GM18519 (cell line): ENCODE data around the gene RBPJ.
"Not testable (repeated sequence)": the region's sequence is repeated elsewhere in the genome, so short reads cannot be mapped to it uniquely, and the experiment has no call there.

Source experiments
- ATAC-seq: cut with Tn5 transposase; IDR thresholded peaks from one replicate; pipeline ENCODE4 v1.9.1; 2021; ENCODE audit warnings: mild to moderate bottlenecking, moderate library complexity; ENCODE audit not compliant: unreplicated experiment, low FRiP score

Gene RBPJ

DNA sequence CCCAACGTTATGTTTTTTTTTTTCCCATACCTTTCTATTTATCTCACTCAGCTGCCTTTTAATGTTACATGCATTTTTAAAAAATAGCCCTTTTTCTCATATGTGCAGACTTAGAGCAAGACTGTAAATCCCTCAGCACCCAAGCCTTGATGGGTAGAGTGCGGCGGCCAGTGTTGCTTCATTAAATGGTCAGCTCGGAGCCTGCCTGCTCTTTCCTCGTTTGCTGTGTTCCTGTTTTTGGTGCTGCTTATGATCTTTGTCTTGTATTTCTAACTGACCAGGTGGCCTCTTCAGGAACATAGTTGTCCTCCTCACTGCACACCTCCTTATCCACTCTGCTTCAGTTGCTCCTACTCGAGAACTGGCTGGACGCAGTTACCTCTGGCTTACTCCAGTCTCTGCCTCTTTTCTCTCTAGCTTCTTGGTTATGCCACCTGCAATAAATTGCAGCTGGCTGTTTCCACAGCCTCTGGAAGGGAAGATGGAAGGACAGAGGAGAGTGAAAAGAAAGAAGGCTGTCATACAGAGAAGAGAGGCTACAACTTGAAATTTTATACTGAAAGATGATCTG is 10.7 kb downstream of the RBPJ start:
- no peak for ATAC-seq

- ATAC-seq = no peak
These were observed 13.6 kb downstream of the RBPJ start for GRCh38 chr4:26334366-26334765.

GRCh38 chr4:26337612-26338011 is 16.8 kb downstream of the RBPJ start:
- ATAC-seq = no peak

DNA sequence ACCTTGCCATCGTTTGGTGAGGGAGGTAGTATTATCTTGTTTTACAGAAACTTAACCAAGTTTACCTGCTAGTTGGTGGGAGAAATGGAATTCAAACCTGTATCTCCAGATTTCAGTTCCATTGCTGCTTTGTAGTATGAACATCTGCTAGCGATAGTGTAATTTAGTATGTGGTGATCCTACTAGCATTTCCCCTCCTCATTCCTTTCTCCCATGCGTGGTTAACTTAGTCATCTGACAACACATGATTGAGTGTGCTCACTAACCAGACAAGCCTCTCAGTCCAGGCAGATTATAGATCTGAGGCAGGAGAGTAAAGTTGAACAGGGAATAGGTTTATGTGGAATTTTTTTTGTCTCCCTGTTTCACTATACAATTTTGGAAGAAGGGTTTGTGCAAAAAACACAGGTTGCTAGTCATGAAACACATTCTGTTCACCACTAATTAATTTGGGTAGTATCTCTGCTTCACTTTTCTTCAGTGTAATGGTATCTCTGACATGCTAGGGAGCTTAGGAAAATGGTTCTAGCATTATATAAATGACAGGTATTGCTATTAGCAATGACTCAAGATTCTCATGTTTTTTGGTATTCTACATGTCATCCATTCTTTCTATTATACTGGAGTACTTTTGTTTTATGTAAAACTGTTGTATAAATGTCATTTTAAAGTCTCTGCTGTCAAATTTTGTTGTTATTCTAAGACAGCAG is 21.7 kb downstream of the RBPJ start:
- ATAC-seq = no peak

DNA sequence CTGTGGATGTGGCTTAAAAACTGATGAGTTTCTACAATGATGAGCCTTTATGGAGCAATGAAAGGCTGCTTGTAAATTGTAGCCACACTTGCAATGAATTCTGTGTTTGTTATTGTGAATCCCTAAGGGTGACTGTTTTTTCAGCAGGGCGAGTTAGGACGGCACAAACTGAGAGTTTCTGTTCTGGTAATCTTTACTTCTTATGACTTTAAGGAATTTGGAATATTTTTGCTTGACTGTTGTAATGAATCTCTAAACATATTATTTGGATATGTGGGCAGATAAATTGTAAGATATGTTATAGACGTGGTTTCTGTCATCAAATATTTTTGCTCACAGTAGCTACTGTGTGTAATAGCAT is 22.2 kb downstream of the RBPJ start:
- no peak for ATAC-seq

GRCh38 chr4:26344901-26345564 is 24.2 kb downstream of the RBPJ start:
- ATAC-seq = no peak

DNA sequence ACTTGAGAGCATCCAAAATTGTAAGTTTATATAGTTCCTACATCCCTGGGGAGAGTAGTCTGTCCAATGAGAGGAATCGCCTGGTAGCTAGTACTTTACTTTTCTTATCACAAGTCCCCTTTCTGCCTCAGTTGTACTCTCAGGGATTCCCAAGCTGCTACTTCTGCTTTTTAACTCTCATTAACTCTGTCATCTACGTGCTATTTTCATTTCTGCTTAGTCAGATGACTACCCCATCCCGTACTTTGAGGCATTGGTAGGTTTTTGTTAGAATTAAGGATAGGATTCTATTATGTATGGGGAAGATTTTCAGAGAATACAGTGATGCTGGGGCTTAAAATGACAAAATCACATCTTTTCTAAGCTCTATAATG is 24.7 kb downstream of the RBPJ start:
- no peak for ATAC-seq

DNA sequence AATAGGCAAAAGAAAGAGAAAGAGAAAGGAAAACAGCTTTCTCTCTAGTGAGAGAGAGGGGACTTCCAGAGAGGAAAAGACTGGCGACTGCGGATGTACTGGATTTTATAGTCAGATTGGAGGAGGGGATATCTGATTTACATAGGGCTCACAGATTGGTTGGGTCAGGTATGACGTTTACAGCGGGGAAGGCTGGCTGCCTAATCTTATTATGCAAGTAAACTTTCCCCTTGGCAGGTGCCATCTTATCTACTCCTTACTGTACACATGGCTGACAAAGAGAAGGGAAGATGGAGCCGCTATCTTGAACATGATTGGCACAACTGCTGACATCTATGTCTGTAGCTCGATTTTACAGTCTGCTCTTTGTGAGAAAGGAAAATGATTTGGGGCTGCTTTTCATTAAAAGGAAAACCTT is 25.4 kb downstream of the RBPJ start:
- no peak for ATAC-seq

DNA sequence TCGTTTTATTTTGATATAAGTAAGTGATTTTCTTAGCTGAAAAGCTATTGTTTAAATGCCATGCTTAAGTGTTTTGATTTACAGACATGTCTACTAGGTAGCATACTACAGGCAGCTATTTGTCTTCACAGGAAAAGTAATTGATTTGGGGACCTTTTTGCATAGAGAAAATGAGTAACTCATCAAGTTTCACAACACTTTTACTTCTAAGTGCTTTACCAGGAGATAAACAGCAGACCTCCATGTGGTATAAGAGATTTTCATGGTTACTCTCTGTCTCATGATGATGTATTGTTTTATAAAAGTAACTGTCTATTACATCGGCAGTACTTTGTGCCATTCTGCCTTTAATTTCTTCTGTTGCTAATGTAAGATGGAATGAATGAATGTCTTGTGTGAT is 28.7 kb downstream of the RBPJ start:
- ATAC-seq = no peak

- ATAC-seq = no peak
These were observed 30.9 kb downstream of the RBPJ start for GRCh38 chr4:26351685-26352084.

DNA sequence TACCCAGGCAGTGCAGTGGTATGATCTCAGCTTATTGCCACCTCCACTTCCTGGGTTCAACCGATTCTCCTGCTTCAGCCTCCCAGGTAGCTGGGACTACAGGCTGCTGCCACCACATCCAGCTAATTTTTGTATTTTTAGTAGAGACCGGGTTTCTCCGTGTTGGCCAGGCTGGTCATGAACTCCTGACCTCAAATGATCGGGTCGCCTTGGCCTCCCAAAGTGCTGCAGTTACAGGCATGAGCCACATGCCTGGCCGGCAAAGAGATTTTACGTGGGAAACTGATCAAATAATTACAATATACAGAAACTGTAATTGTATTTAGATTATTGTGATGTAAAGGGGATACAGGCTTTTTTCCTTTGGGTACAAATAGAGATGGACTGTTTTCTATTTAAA is 33.7 kb downstream of the RBPJ start:
- ATAC-seq = no peak

DNA sequence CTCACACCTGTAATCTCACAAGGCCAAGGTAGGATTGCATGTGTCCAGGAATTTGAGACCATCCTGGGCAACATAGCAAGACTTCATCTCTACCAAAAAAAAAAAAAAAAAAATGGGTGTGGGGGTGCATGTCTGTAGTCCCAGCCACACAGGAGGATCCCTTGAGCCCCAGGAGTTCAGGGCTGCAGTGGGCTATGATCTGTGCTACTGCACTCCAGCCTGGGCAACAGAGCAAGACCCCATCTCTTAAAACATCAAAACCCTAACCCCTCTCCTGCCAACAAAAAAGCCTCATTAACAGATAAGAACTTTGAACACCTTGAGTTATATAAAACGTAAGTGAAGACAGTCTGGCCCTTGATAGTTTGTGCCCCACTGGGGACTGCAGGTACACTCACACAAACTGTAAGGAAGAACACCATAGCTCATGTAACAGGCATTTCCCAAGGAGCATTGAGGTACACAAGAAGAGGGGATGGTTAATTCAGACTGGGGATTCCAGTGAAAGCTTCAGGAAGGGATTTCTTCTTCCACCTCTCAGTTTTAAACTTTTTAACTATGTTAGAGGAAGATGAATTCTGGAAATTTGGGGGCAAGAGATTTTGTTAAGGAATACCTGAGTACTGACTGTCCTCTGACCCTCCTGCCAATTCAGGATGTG is 34.7 kb downstream of the RBPJ start:
- no peak for ATAC-seq

GRCh38 chr4:26356081-26356501 is 35.3 kb downstream of the RBPJ start:
- peak; percentile 65 for ATAC-seq

DNA sequence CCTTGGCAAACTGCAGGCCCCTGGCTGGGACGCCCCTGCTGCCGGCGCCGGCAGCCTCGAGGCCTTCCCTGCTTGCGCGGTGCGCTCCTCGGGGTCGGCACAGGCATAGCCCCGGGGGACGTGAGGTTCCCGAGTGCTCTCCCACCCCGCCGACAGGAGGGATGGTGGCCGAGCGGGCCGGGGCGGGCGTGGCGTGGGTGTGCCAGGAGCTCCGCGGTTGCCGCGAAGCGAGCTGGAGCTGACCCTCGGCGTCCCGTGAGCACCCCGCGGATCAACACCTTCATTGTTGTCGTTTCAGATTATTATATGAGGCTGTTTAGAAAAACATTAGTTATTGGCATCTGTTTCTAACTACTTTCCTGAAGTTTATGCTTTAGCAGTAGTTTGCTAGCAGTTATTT is 38.7 kb downstream of the RBPJ start:
- ATAC-seq = not testable (repeated sequence)

GRCh38 chr4:26360273-26360672 is 39.5 kb downstream of the RBPJ start:
- no peak for ATAC-seq

- ATAC-seq = no peak
These were observed 40.0 kb downstream of the RBPJ start for GRCh38 chr4:26360864-26361263.

GRCh38 chr4:26361297-26361696 is 40.5 kb downstream of the RBPJ start:
- ATAC-seq = no peak

GRCh38 chr4:26362745-26363439 is 42.1 kb downstream of the RBPJ start:
- no peak for ATAC-seq

DNA sequence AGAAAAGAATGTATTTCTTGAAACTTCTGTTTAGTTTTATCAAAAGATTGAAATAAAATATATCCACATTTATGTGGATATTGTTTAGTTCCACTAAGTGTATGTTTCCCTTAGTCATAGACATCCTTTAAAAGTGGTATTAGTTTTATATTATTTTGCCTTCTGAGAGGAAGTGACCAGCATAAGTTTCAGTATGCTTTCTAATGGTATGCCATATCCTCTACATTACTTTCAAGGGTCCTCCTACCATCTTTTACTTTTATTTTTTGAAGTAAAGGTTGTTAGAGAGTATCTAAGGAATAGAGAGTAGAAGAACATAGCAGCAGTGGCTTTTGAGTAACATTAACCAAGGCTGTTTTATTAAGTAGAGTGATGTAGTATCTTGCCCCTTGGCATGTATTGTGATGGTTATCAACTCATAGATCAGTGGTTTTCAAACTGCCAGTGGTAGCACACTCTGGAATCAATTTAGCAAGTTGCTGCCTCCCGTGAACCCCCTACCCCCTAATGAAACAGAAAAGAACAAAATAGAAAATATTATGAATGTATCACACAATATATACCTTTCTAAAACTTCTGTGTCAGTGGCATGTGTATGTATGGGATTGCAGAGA is 44.8 kb downstream of the RBPJ start:
- ATAC-seq = no peak

- ATAC-seq = no peak
These were observed 47.0 kb downstream of the RBPJ start for GRCh38 chr4:26367811-26368210.

DNA sequence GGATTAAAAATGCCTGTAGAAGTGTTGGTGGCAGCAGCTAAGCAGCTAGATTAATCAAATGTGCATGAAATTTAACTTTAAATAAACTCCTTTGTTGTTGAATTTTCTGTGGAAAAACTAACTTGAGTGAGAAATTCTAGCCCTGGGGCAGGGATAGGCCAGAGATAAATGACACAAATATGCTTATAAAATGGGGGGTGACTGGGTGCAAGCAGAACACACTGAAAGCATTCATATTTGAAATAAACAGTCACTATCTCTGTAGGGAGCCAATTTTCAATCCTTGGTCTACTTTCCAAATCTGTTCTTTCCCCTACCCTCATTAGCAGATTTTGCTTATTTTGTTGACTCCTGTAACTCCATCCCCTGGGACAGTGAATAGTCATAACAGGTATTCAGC is 47.9 kb downstream of the RBPJ start:
- ATAC-seq = no peak
